Epithelial cell of proximal tubule (primary cell): Measurements from ENCODE around the gene SMPX. TPM values are rescaled to one million over a fixed set of nuclear protein-coding genes. Genes with fewer than 3 reads are reported as not detected.

Source experiments
- DNase-seq: peaks from one replicate; pipeline ENCODE4 v3.0.0-alpha.2; 2011; ENCODE audit warnings: low read depth
- H3K4me3 ChIP-seq: 2 replicates; pipeline ENCODE4 v1.5.1; 2011; ENCODE audit warnings: low read depth, mild to moderate bottlenecking, low read length
- CTCF ChIP-seq: conservative IDR thresholded peaks from 2 replicates; pipeline ENCODE4 v1.5.1; 2012; ENCODE audit warnings: low read depth, mild to moderate bottlenecking, low read length
- total RNA-seq: library from RNA; depleted of rRNA; stranded (reverse); fragments of >200 nt; gene quantifications from 2 replicates; pipeline ENCODE4 v1.2.3, GENCODE V29; 2015

SMPX gene
- total RNA-seq, 1 donor from 2014 or later, result not detected

- no peak for TF ChIP-seq CTCF
- H3K4me3 ChIP-seq, result no peak overlapping the region
Observed at GRCh38 chrX:21702725-21703124, 55.2 kb downstream of the SMPX start.

GRCh38 chrX:21700967-21701366 is 56.9 kb downstream of the SMPX start:
- TF ChIP-seq CTCF, result no peak
- no peak for DNase-seq
- no peak overlapping the region for H3K4me3 ChIP-seq

More at GRCh38 chrX:21702725-21703124, 55.2 kb downstream of the SMPX start:
- no peak for DNase-seq

GRCh38 chrX:21700275-21700674 is 57.6 kb downstream of the SMPX start:
- TF ChIP-seq CTCF, result no peak
- DNase-seq, result no peak

GRCh38 chrX:21699136-21699535 is 58.8 kb downstream of the SMPX start:
- no peak for DNase-seq
- TF ChIP-seq CTCF, result no peak
- H3K4me3 ChIP-seq, result no peak overlapping the region

More at GRCh38 chrX:21700275-21700674, 57.6 kb downstream of the SMPX start:
- H3K4me3 ChIP-seq, result no peak overlapping the region

- no peak for TF ChIP-seq CTCF
- DNase-seq, result no peak
- no peak overlapping the region for H3K4me3 ChIP-seq
Observed at GRCh38 chrX:21698272-21698671, 59.6 kb downstream of the SMPX start.

GRCh38 chrX:21691512-21692018 is 66.4 kb downstream of the SMPX start:
- TF ChIP-seq CTCF, result no peak
- no peak for DNase-seq

GRCh38 chrX:21683941-21684340 is 74.0 kb downstream of the SMPX start:
- H3K4me3 ChIP-seq, result no peak overlapping the region
- TF ChIP-seq CTCF, result no peak
- no peak for DNase-seq

More at GRCh38 chrX:21691512-21692018, 66.4 kb downstream of the SMPX start:
- H3K4me3 ChIP-seq, result no peak overlapping the region
